Measurements from ENCODE around the gene CABP7.

CABP7 gene

GRCh38 chr22:29722587-29722986 lies 2.8 kb downstream of the CABP7 start:
- no peak for DNase-seq (ENCODE audit: low spot score)

DNA sequence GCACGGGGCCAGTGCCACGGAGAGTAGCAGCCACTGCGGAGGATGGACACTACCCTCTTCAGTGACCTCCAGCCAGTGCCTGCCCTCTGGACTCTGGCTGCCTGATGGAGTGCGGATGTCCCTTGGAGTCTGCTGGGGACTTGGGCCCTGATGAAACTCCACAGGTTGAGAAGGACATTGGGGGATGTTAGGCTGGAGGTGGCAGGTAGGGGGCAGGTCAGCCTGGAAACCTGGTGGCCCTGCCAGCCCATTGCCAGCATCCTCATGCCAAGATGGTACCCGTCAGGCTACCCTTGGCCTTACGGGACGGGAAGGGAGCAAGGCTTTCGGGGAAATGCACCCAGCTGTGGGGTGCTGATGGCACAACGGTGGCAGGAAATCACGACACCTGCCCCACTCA lies 4.0 kb downstream of the CABP7 start:
- DNase-seq (ENCODE audit: low spot score): no peak

DNA sequence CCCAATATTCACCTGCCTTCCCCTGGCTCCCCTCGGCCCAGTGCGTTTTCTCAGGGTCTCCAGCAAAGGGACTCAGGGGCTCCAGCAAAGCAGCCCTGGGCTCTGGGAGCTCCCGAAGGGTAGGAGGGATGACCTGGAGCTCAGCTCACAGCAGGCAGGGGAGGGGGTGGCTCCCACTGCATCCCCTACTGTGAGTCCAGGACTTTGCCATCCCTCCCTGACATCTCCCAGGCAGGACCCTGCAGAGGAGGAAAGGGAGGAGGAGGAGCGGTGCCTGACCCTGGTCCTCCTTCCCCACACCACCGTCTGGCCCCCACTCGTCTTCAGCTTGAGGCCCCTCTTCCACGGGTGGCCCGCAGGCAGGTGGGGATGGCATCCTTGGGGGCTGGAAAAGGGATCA lies 5.0 kb downstream of the CABP7 start:
- DNase-seq (ENCODE audit: low spot score): no peak

- DNase-seq (ENCODE audit: low spot score): no peak
Observed at GRCh38 chr22:29726106-29726505, 6.3 kb downstream of the CABP7 start.

GRCh38 chr22:29726512-29727130 lies 6.8 kb downstream of the CABP7 start:
- no peak for DNase-seq (ENCODE audit: low spot score)

GRCh38 chr22:29727131-29727523 lies 7.3 kb downstream of the CABP7 start:
- DNase-seq (ENCODE audit: low spot score): peak; percentile 76

GRCh38 chr22:29729161-29729560 lies 9.4 kb downstream of the CABP7 start:
- DNase-seq (ENCODE audit: low spot score): no peak

DNA sequence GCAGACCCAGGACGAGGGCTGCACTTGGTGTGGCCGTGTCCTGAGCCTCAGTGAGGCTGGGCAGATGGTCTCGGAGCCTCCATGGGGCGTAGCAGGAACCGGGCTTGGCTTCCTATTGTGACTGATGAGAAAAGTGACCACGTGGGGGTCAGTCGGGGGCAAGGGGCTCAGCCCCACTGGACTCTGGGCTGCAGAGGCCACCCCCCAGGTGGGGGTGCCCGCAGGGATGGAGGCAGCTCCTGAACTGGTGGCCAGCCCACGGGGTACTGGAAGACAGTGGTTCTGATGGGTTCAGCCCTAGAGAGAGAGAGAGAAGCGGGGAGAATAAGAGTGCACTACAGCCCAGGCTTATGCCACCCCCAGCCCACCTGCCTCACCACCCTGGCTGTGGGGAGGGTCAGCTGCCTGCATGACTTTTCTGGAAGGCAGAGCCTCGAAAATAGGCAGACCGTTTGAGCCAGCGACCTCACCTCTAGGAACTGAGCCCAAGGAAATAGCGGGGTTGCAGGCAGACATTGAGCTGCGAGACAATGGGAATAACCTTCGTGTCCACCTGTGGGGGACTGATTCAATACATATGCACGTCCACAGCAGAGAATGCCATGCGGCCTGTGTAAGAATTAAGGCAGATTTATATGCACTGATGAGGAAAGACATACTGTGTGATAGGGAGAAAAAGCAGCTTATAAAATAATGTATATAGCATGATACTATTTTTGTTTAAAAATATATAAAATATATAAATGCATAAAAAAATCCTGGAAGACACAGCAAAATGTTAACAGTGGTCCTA lies 11.5 kb downstream of the CABP7 start:
- no peak for DNase-seq (ENCODE audit: low spot score)

DNA sequence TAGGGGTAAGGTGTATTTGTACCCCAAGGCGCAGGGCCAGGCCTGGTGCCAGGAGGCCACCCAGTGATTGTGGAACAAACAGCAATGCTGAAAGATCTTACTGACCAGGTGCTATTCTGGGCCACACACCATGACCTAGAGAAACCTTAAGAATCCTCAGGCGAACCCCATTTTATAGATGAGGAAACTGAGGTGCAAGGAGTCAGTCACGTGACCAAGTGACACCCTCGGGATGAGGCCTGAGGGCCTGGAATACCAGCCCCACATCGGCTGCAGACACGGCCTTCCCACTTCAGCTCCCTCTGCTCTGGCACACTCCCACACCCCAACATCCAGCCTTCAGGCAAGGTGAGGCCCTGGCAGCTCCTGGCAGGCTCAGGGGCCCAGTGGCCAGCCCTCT lies 13.1 kb downstream of the CABP7 start:
- no peak for DNase-seq (ENCODE audit: low spot score)

GRCh38 chr22:29733362-29734201 lies 13.8 kb downstream of the CABP7 start:
- DNase-seq (ENCODE audit: low spot score): no peak

- DNase-seq (ENCODE audit: low spot score): no peak
Observed at GRCh38 chr22:29734406-29734805, 14.6 kb downstream of the CABP7 start.

- no peak for DNase-seq (ENCODE audit: low spot score)
Observed at GRCh38 chr22:29734838-29735237, 15.0 kb downstream of the CABP7 start.

- no peak for DNase-seq (ENCODE audit: low spot score)
Observed at GRCh38 chr22:29735416-29735815, 15.6 kb downstream of the CABP7 start.

- DNase-seq (ENCODE audit: low spot score): no peak
Observed at GRCh38 chr22:29737251-29738117, 17.7 kb downstream of the CABP7 start.

DNA sequence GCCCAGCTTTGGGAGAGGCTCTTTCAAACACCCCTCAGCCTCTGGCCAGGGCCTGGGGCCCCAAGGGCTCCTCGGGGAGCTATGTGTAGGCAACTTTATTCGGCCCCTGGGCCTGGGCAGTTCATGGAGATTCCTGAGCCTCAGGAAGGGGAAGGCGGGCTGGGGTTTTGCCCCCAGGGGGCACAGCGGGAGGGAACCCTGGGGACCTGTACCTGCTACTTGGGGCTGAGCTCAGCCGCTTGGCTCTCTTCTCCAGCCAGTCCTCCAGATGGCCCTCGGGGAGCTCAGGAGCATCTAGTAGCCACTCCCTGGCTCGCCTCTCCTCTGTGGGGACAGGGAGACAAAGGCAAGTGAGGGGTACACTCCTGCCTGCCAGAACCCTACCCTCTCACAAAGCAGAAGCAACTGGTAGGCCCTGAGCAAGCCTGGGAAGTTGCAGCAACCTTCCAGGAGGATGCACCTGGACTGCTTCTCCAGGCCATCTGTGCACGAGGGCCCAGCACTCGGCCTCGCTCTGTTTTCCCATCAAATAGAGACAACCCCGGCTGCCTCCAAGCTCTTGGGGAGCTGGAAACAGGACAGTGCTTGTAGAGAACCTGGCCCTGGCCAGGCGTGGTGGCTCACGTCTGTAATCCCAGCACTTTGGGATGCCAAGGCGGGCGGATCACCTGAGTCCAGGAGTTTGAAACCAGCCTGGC lies 18.5 kb downstream of the CABP7 start:
- DNase-seq (ENCODE audit: low spot score): no peak

GRCh38 chr22:29739346-29739875 lies 19.6 kb downstream of the CABP7 start:
- DNase-seq (ENCODE audit: low spot score): no peak

DNA sequence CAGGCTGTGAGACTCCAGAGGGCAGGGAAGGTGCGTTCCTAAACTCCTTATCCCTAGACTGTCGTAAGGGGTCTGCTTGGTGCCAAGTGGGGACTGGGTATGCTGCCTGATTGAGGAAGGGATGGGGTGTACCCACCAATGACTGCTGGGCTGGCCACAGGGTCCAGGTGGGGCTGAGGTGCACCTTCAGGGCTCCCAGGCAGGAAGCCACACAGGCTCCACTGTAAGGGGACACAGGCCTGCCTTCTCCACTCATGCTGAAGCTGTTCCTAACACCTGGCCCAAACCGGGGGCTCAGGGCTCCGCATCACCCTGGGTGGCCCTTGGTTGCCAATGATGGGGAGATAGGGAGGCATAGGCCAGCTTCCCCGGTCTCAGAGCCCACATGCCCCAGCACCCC lies 20.4 kb downstream of the CABP7 start:
- DNase-seq (ENCODE audit: low spot score): no peak

DNA sequence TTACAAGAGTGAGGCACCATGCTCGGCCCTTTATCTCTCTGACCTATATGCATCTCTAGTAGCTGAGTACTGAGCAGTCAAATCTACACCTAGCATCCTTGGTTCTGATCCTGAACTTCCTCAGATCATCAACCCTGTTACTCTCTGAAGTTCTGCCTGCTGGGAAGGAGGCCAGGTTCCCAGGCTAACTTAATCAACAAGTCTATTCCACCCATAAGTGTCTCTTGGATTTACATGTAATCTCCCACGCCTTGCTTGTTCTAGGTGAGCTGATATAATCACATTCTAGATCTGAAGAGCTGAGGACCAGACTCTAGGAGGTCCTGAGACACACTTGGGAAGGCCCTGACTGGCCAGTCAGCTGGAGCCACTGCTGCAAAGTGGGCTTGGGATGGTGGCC lies 22.1 kb downstream of the CABP7 start:
- no peak for DNase-seq (ENCODE audit: low spot score)

DNA sequence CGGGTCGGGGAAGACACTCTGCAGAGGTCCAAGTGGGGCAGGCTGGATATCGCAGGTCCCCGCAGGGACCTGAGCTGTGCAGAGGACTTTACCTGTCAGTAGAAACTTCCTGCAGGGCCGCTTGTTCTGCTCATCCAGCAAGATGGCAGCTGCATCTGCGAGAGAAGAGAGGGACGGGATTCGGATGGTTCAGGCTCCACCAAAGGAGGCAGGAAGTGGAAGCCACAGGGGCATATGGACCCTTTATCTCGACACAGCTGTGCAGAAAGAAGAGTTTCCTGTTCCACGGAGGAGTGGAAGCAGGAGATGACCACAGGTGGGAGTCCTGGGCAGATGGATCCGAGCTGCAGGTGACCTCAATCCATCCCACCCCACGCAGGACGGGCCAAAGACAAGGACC lies 22.5 kb downstream of the CABP7 start:
- no peak for DNase-seq (ENCODE audit: low spot score)

GRCh38 chr22:29744902-29745301 lies 25.1 kb downstream of the CABP7 start:
- DNase-seq (ENCODE audit: low spot score): peak; percentile 71

DNA sequence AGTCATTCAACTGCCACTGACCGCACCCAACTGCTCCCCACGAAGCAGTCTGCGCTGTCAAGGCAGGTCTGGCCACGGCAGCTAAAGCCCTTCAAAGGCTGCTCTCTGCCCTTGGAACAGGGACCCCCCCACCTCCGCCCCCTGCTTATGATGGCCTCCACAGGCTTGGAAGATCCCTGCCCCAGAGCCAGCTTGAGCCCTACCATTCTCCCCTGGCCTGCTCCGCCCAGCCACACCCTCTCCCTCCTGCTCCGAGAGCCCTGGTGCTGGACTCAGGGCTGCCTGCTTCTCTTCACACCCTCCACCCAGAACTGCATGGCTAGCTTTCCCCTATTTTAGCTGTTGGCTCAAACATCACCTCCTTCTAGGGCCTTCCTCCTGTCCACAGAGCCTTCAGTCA lies 28.0 kb downstream of the CABP7 start:
- no peak for DNase-seq (ENCODE audit: low spot score)
